Epidermal melanocyte (primary cell): Measurements from ENCODE around the gene ATXN1.

ENCODE experiments used
- DNase-seq: peaks from one replicate; pipeline ENCODE4 v3.0.0; 2011; ENCODE audit warnings: low spot score; ENCODE audit not compliant: insufficient read length

ATXN1 gene

GRCh38 chr6:16367571-16367970 is 393.7 kb downstream of the ATXN1 start:
- DNase-seq, result no peak

GRCh38 chr6:16363749-16364148 is 397.5 kb downstream of the ATXN1 start:
- no peak for DNase-seq

GRCh38 chr6:16362819-16363589 is 398.3 kb downstream of the ATXN1 start:
- no peak for DNase-seq

GRCh38 chr6:16362296-16362695 is 399.0 kb downstream of the ATXN1 start:
- DNase-seq, result no peak

- no peak for DNase-seq
Measured at GRCh38 chr6:16361861-16362260, 399.4 kb downstream of the ATXN1 start.

GRCh38 chr6:16361121-16361520 is 400.1 kb downstream of the ATXN1 start:
- no peak for DNase-seq

GRCh38 chr6:16360365-16360764 is 400.9 kb downstream of the ATXN1 start:
- DNase-seq, result no peak

- DNase-seq, result no peak
Measured at GRCh38 chr6:16359563-16359962, 401.7 kb downstream of the ATXN1 start.

- DNase-seq, result no peak
Measured at GRCh38 chr6:16358531-16359138, 402.6 kb downstream of the ATXN1 start.

GRCh38 chr6:16355699-16356446 is 405.4 kb downstream of the ATXN1 start:
- no peak for DNase-seq

GRCh38 chr6:16355238-16355637 is 406.0 kb downstream of the ATXN1 start:
- no peak for DNase-seq

- DNase-seq, result no peak
Measured at GRCh38 chr6:16354692-16355091, 406.6 kb downstream of the ATXN1 start.

- DNase-seq, result no peak
Measured at GRCh38 chr6:16352821-16353438, 408.3 kb downstream of the ATXN1 start.

GRCh38 chr6:16352258-16352635 is 409.0 kb downstream of the ATXN1 start:
- no peak for DNase-seq

GRCh38 chr6:16349544-16349943 is 411.7 kb downstream of the ATXN1 start:
- DNase-seq, result no peak

- DNase-seq, result no peak
Measured at GRCh38 chr6:16346831-16347230, 414.4 kb downstream of the ATXN1 start.

GRCh38 chr6:16345449-16346330 is 415.6 kb downstream of the ATXN1 start:
- no peak for DNase-seq

GRCh38 chr6:16344756-16345155 is 416.5 kb downstream of the ATXN1 start:
- no peak for DNase-seq

- no peak for DNase-seq
Measured at GRCh38 chr6:16343593-16343992, 417.7 kb downstream of the ATXN1 start.

- DNase-seq, result no peak
Measured at GRCh38 chr6:16339265-16339587, 422.0 kb downstream of the ATXN1 start.

- DNase-seq, result peak; percentile 88
Measured at GRCh38 chr6:16338577-16339264, 422.5 kb downstream of the ATXN1 start.
